AG04449 (cell line): ENCODE measurements around the gene SMYD3.
"Not testable (repeated sequence)": the region's sequence is repeated elsewhere in the genome, so short reads cannot be mapped to it uniquely, and the experiment has no call there.

Experiments
- CTCF ChIA-PET: fragments of 350-600 bp; formaldehyde crosslinking; extraction: SDS; loops from one replicate; lab custom pipeline; 2021; ENCODE audit warnings: antibody characterized with exemption; lab: Yijun Ruan, JAX
- POLR2A ChIA-PET: fragments of 400-600, 350-600 bp; formaldehyde crosslinking; extraction: SDS; loops from one replicate; lab custom pipeline; 2020; ENCODE audit warnings: antibody characterized with exemption, inconsistent platforms; lab: Yijun Ruan, JAX
- DNase-seq: peaks from one replicate; pipeline ENCODE4 v3.0.0-alpha.2; 2010; ENCODE audit warnings: low read depth, low spot score
- H3K4me3 ChIP-seq: 2 replicates; pipeline ENCODE4 v1.5.1; 2011; ENCODE audit warnings: low read depth, mild to moderate bottlenecking, control low read depth, low read length
- TF ChIP-seq, protein P1 (sequence below): IDR thresholded peaks from one replicate; pipeline ENCODE4 v1.5.1; 2011; ENCODE audit warnings: mild to moderate bottlenecking, moderate library complexity, low read length, control low read depth, inconsistent platforms; ENCODE audit not compliant: insufficient read depth; ENCODE audit errors: missing control alignments

SMYD3 gene

DNA sequence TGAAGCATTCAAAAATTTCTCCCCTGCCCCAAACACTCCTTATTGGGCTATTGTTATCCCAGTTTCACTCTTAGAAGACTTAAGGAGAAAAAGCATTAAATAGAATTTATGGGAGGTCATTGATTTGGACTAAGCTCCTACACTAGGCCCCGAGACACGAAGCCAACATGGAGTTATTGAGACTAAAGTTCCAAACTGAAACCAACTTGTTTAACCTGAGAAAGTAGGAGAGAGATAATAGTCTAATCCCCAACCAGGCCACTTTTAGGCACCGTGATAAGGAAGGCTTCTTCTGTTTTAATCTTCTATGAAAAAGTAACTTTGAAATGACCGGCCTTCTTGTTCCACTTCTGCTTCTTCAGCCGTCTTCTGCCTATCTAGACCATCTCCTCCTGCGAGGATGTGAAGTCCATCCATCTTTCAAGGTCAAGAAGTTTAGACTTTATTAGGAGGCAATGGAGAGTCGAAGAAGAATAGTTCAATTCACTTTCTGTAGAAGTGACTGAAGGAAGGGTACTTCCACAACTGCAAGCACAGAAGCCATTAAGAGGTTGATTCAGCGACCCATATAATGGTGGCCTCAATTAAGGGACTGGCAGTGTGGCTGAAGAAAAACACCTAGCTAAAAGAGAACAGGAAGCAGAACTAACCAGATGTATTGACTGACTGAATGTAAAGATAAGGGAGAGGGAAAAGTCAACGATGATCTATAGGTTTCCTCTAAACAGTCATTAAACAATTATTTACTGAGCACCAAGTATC lies 428.8 kb downstream of the SMYD3 start:
- POLR2A ChIA-PET = no interaction called here
- DNase-seq = no peak
- CTCF ChIA-PET = no interaction called here
- H3K4me3 ChIP-seq = no peak overlapping the region
- TF ChIP-seq, protein P1, sequence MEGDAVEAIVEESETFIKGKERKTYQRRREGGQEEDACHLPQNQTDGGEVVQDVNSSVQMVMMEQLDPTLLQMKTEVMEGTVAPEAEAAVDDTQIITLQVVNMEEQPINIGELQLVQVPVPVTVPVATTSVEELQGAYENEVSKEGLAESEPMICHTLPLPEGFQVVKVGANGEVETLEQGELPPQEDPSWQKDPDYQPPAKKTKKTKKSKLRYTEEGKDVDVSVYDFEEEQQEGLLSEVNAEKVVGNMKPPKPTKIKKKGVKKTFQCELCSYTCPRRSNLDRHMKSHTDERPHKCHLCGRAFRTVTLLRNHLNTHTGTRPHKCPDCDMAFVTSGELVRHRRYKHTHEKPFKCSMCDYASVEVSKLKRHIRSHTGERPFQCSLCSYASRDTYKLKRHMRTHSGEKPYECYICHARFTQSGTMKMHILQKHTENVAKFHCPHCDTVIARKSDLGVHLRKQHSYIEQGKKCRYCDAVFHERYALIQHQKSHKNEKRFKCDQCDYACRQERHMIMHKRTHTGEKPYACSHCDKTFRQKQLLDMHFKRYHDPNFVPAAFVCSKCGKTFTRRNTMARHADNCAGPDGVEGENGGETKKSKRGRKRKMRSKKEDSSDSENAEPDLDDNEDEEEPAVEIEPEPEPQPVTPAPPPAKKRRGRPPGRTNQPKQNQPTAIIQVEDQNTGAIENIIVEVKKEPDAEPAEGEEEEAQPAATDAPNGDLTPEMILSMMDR = no peak

DNA sequence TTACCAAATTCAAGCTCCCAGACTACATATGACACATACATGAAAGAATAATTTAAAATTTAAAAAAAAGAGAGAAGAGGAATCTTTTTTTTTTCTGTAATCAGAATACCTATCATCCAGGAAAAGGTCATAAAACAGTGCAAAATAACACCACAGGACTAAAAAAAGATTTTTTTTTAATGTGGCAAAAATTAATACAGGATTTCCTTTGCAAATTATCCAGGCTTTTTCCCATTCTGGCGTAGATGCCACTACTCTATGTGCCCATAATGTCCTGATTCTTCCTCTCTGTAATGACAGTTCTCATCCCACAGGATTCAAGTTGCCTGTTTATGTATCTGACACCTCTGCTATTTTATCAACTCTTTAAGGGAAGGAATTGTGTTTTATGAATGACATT lies 429.6 kb downstream of the SMYD3 start:
- CTCF ChIA-PET = no interaction called here
- POLR2A ChIA-PET = no interaction called here
- TF ChIP-seq, protein P1 = no peak
- DNase-seq = no peak
- no peak overlapping the region for H3K4me3 ChIP-seq

DNA sequence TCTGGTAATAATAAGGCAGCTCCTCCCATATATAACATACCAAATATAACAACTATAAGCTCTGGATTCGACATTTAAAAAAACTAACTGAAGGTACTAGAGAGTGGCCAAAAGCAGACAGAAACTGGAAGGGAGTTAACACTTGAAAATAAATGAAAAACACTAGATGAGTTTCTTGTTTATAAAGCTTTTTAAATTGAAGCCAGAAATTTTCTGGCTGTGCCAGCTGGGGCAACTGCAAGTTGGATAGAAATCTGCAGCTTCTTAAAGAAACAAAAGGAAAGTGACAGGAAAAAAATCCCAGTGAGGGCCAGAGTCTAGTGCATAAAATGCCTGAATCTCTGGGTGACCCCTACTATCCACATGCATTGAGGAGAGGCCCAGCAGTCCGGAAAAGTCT lies 432.7 kb downstream of the SMYD3 start:
- TF ChIP-seq, protein P1 = no peak
- ChIA-PET CTCF (interaction anchor here (0.8 to 1.2 kb wide), 3 partner anchors 37 to 61 kb away, joined by 3 read pairs; no protein-coding TSS in a partner anchor), POLR2A (no interaction called here)
- no peak for DNase-seq
- H3K4me3 ChIP-seq = no peak overlapping the region

DNA sequence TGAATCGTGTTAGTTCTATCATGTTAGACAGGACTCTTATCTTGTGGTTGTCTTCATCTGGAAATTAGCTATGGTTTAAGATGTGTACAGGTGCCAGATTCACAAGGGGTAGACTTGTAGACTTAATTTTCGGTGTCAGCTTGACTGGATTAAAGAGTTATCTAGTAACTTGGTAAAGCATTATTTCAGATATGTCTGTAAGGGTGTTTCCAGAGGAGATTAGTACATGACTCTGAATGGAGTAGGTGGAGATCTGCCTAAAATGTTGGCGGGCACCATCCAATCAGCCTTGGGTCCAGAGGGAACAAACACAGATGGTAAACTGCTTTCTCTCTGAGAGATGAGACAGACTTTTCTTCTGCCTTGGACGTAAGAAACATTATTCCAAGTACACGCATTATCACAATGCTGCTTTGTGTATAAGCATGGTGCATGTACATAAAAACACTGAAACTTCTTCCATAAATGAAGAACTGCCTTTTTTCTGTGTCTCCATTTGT lies 434.6 kb downstream of the SMYD3 start:
- H3K4me3 ChIP-seq = no peak overlapping the region
- ChIA-PET POLR2A (no interaction called here), CTCF (no interaction called here)
- TF ChIP-seq, protein P1 = no peak
- DNase-seq = no peak

DNA sequence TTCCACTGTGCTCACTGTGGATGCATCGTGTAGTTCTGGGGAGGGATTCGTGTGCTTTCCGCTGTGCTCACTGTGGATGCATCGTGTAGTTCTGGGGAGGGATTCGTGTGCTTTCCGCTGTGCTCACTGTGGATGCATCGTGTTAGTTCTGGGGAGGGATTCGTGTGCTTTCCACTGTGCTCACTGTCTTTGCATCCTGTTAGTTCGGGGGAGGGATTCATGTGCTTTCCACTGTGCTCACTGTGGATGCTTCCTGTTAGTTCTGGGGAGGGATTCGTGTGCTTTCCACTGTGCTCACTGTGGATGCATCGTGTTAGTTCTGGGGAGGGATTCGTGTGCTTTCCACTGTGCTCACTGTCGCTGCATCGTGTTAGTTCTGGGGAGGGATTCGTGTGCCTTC lies 435.1 kb downstream of the SMYD3 start:
- CTCF ChIA-PET, DNase-seq, H3K4me3 ChIP-seq, POLR2A ChIA-PET: not testable (repeated sequence)

DNA sequence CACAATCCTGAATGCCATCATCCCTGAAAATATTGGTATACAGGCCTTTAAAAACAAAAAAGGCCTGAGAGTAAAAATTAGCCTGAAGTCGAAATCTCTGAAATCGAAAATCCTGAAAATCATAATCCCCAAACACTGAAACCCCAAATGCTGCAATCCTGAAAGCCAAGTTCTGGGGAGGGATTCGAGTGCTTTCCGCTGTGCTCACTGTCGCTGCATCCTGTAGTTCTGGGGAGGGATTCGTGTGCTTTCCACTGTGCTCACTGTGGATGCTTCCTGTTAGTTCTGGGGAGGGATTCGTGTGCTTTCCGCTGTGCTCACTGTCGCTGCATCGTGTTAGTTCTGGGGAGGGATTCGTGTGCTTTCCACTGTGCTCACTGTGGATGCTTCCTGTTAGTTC lies 435.5 kb downstream of the SMYD3 start:
- POLR2A ChIA-PET, H3K4me3 ChIP-seq, DNase-seq, CTCF ChIA-PET: not testable (repeated sequence)

DNA sequence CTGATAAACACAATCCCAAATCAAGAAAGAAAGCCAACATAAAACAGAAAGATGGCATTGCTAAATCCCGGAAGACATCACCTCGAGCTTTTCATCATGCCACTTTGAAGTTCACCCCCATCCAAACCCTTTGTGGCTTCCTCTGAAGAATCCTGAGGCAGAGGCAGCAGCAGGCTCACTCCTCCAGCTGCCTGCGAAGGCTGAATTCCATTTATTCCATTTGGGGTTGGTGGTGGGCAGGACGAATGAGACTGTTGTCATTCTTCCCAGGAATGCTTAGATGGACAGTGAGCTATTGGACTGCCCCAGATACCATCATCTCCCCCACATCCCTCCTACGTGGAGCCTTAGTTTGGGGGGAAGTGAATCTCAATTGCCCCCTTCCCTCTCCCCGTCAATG lies 437.5 kb downstream of the SMYD3 start:
- POLR2A ChIA-PET = no interaction called here
- DNase-seq = no peak
- CTCF ChIA-PET = no interaction called here
- TF ChIP-seq, protein P1 = no peak
- no peak overlapping the region for H3K4me3 ChIP-seq
